PFSK-1 (cell line): ENCODE data around the gene APOL4.

Source experiments
- FOXP2 ChIP-seq: optimal IDR thresholded peaks from 2 replicates; pipeline ENCODE3; 2011; ENCODE audit warnings: borderline replicate concordance, control low read depth, inconsistent platforms; ENCODE audit not compliant: insufficient read depth; ENCODE audit errors: extremely low read length, extremely low read depth
- POLR2AphosphoS5 ChIP-seq: IDR thresholded peaks from 2 replicates; pipeline ENCODE4 v1.6.1; 2012; ENCODE audit warnings: low read depth, mild to moderate bottlenecking, control low read depth, low read length, moderate library complexity
- REST ChIP-seq, 2 experiments: IDR thresholded peaks; 2 replicates each; pipeline versions ENCODE4 v1.6.1 to v1.8.0; 2011 to 2012; ENCODE audit warnings: low read depth in 2 of 2, low read length in 2 of 2, control low read depth in 1 of 2, inconsistent platforms in 1 of 2, mild to moderate bottlenecking in 1 of 2, moderate library complexity in 1 of 2; ENCODE audit not compliant: insufficient read depth in 1 of 2
- SIN3A ChIP-seq: IDR thresholded peaks from 2 replicates; pipeline ENCODE4 v1.6.1; 2012; ENCODE audit warnings: mild to moderate bottlenecking, low read length, moderate library complexity, borderline replicate concordance; ENCODE audit not compliant: insufficient read depth
- TAF1 ChIP-seq: IDR thresholded peaks from 2 replicates; pipeline ENCODE4 v1.6.1; 2012; ENCODE audit warnings: low read length, control low read depth, borderline replicate concordance; ENCODE audit not compliant: insufficient read depth

APOL4 gene

GRCh38 chr22:36224245-36224644 lies 22.6 kb upstream of the APOL4 start:
- TF ChIP-seq REST (IDR thresholded peaks at IDR 0.05; ENCODE audit: insufficient read depth in 1 of 2, low read depth in 2 of 2, low read length in 2 of 2) (no peak), TAF1 (no peak), POLR2AphosphoS5 (no peak), SIN3A (no peak), FOXP2 (no peak)

GRCh38 chr22:36223504-36223903 lies 21.9 kb upstream of the APOL4 start:
- TF ChIP-seq REST (IDR thresholded peaks at IDR 0.05; ENCODE audit: insufficient read depth in 1 of 2, low read depth in 2 of 2, low read length in 2 of 2) (no peak), FOXP2 (no peak), TAF1 (no peak), POLR2AphosphoS5 (no peak), SIN3A (no peak)

DNA sequence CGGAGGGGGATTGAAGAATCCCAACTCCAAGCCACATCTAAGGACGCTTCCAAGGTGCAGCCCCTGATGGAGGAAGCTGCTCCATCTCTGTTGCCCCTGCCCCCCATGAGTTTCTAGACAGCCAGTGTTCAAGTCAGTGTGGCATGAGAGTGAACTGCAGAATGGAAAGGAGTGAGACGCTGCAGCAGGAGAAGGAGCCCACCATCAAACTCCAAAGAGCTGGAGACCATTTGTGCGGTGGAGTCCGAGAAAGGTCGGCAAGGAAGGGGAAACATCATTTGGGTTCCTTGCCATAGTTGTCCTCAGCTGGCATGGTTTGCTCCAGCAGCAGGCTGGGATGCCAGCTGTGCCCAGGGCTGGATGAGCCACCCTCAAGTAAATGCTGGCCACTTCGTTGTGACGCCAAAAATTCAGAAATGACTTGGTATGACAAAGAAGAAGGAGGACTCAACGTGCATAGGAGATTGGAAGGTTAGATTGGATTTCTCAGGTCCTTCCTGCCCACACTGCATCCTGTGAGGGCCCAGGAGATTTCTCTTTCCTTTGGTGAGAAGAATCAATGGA lies 21.4 kb upstream of the APOL4 start:
- TF ChIP-seq TAF1 (no peak), POLR2AphosphoS5 (no peak), REST (IDR thresholded peaks at IDR 0.05; ENCODE audit: insufficient read depth in 1 of 2, low read depth in 2 of 2, low read length in 2 of 2) (no peak), FOXP2 (no peak), SIN3A (no peak)

- TF ChIP-seq SIN3A (no peak), REST (IDR thresholded peaks at IDR 0.05; ENCODE audit: insufficient read depth in 1 of 2, low read depth in 2 of 2, low read length in 2 of 2) (no peak), TAF1 (no peak), POLR2AphosphoS5 (no peak), FOXP2 (no peak)
Measured at GRCh38 chr22:36221799-36222751, 20.5 kb upstream of the APOL4 start.
